Upper lobe of left lung (tissue), 6 donors: ENCODE measurements around the gene ATG2B. TPM values are rescaled to one million over a fixed set of nuclear protein-coding genes. Genes with fewer than 3 reads are reported as not detected.

ENCODE experiments used
- ATAC-seq, 2 donors: fragments of 200-7000 bp; cut with Tn5 transposase; one replicate each; pipeline ENCODE4 v1.9.1; 2022; ENCODE audit warnings: mild to moderate bottlenecking in 2 of 2, moderate library complexity in 2 of 2; ENCODE audit not compliant: low FRiP score in 2 of 2
- DNase-seq, 2 donors: peaks; one replicate each; pipeline ENCODE4 v3.0.0-alpha.2; 2019 to 2020
- H3K27ac ChIP-seq, 4 donors: fragments of 200-600 bp; sonication (generic); one replicate each; pipeline ENCODE4 v1.5.1; 2016 to 2019
- H3K27me3 ChIP-seq, 4 donors: fragments of 200-600 bp; sonication (generic); one replicate each; pipeline ENCODE4 v1.5.1; 2017 to 2019
- H3K36me3 ChIP-seq, 4 donors: fragments of 200-600 bp; sonication (generic); one replicate each; pipeline ENCODE4 v1.5.1; 2016 to 2019
- H3K4me1 ChIP-seq, 4 donors: fragments of 200-600 bp; sonication (generic); one replicate each; pipeline ENCODE4 v1.5.1; 2018 to 2019
- H3K4me3 ChIP-seq, 4 donors: fragments of 200-600 bp; sonication (generic); one replicate each; pipeline ENCODE4 v1.5.1; 2017 to 2019; ENCODE audit warnings: mild to moderate bottlenecking in 2 of 4, moderate library complexity in 1 of 4
- H3K9me3 ChIP-seq, 4 donors: fragments of 200-600 bp; sonication (generic); one replicate each; pipeline ENCODE4 v1.5.1; 2018 to 2019
- CTCF ChIP-seq, 6 experiments: fragments of 450-650 bp in 4 of 6; fragments of 200-600 bp in 2 of 6; sonication (generic) in 2 of 6; IDR thresholded peaks; one replicate each; pipeline ENCODE4 v1.5.1; 2016 to 2019; ENCODE audit warnings: antibody characterized with exemption in 6 of 6
- EP300 ChIP-seq, 4 donors: sonication (generic); formaldehyde crosslinking; IDR thresholded peaks; one replicate each; pipeline ENCODE4 v1.5.1; 2017; ENCODE audit warnings: antibody characterized with exemption in 4 of 4, control low read depth in 2 of 4
- POLR2A ChIP-seq, 4 donors: fragments of 450-650 bp; IDR thresholded peaks; one replicate each; pipeline ENCODE4 v1.5.1; 2016 to 2017; ENCODE audit warnings: antibody characterized with exemption in 4 of 4, mild to moderate bottlenecking in 2 of 4
- POLR2AphosphoS5 ChIP-seq, 2 donors: sonication (generic); formaldehyde crosslinking; IDR thresholded peaks; one replicate each; pipeline ENCODE4 v1.5.1; 2017; ENCODE audit warnings: antibody characterized with exemption in 2 of 2
- WGBS, 2 donors: methylation state at CpG; one replicate each; pipeline ENCODE4 v1.1.5; 2017 to 2018; 5-methylcytosine and 5-hydroxymethylcytosine counted together
- total RNA-seq, 6 donors: library from RNA; depleted of rRNA in 4 of 6; stranded (reverse); fragments of >200 nt in 4 of 6; gene quantifications; one replicate each; pipeline versions ENCODE4 v1.1.0 to v1.2.1, GENCODE V29; 2016 to 2021
- donor health status: DM: no; HTN: no; CAD: no; lungs with moderate emphysema.
- donor health status: DM: no; HTN: yes; CAD: no; lungs with severe emphysema.

The ATG2B gene
- total RNA-seq, 6 donors from 2014 or later, result 18.1 to 79.6 (median 20.0) TPM

DNA sequence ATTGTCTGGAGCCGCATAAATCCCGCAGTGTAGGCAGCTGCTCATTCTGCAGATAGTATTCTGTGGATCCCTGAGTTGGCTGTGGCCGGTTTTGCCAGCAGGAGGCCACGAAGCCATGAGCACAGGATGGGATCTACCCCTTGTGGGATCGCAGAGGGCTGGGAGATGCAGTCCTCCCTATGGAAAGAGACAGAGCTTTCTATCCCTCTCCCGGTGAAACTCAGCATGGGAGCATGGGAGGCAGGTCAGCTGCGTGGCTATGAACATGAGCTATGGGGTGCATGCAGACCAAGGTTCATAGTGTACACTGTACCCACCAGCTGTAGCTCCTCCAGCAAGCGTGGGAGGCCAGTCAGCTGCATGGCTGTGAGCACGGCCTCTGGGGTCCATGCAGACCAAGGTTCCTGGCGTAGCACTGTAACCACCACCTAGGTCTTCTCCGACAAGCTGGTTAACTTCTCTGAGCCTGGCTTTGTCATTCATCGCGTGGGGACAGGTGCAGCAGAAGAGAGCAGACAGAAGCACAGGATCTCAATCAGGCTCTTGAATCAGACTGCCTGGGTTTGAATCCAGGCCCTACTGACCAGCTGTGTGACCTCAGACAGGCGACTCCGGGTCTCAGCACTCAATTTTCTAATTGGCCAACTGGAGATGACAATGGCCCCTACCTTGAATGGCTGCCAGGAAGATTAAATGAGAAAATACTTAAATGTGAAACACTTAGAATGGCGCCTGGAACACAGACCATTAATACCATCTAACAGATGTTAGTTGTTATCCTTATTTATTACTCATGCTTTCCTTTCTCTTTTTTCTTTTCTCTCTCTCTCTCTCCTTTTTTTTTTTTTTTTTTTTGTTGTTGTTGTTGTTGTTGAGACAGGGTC is 101.1 kb downstream of the ATG2B start:
- Histone ChIP-seq H3K36me3 (no peaks in the 10 kb centered on the region), H3K4me3 (no peak overlapping the region), H3K27ac (no peak overlapping the region), H3K27me3 (no peaks in the 10 kb centered on the region), H3K9me3 (no peaks in the 10 kb centered on the region), H3K4me1 (peaks cover 0 to 12% (median 3%) of the 10 kb centered on the region in 4 donors)
- ATAC-seq (peak in 1 of 2 donors; percentile 13), DNase-seq (no peak)
- 76 to 87% methylated on average over 7 to 16 of the region's 16 CpGs for WGBS, 2 donors
- TF ChIP-seq EP300 (IDR thresholded peaks at IDR 0.05), result no peak
- no peak for TF ChIP-seq CTCF (IDR thresholded peaks at IDR 0.05)

GRCh38 chr14:96261053-96261452 is 102.1 kb downstream of the ATG2B start:
- WGBS, 2 donors, result 48 to 49% methylated on average over 5 of the region's 5 CpGs
- Histone ChIP-seq H3K27ac (no peak overlapping the region), H3K4me3 (no peak overlapping the region), H3K36me3 (no peaks in the 10 kb centered on the region), H3K27me3 (no peaks in the 10 kb centered on the region), H3K9me3 (no peaks in the 10 kb centered on the region), H3K4me1 (peaks cover 0 to 12% (median 3%) of the 10 kb centered on the region in 4 donors)
- TF ChIP-seq POLR2AphosphoS5 (IDR thresholded peaks at IDR 0.05) (no peak), CTCF (IDR thresholded peaks at IDR 0.05) (no peak), POLR2A (IDR thresholded peaks at IDR 0.05) (no peak), EP300 (IDR thresholded peaks at IDR 0.05) (no peak)
- ATAC-seq, result no peak
- DNase-seq, result no peak

DNA sequence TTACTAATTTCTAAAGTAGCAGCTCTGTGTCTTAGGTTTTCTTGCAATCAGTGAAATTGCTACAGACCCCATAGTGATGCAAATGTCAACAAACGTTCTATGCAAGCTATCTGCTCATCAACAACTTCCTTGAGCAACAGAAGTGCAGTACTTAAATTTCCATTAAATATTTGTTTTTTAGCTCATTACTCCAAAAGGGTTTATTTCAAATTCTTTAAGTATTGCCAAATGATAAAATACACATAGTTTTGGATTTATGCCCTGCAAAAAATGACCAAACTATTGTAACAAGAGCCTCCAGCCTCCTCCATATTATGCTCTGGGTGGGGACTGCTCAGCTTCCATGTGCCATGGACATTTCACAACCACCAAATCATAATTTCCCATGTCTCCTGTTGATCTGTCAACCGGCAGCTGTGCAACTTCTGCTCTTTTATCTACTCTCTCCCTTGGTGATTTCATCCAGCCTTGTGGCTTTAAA is 102.8 kb downstream of the ATG2B start:
- no peak overlapping the region for H3K4me3 ChIP-seq
- no peaks in the 10 kb centered on the region for H3K36me3 ChIP-seq
- no peak overlapping the region for H3K27ac ChIP-seq
- DNase-seq (no peak), ATAC-seq (peak; percentile 53 to 54)
- WGBS, 2 donors, result 33 to 36% methylated on average over 2 of the region's 2 CpGs
- H3K4me1 ChIP-seq, result peaks cover 0 to 12% (median 3%) of the 10 kb centered on the region in 4 donors
- no peaks in the 10 kb centered on the region for H3K27me3 ChIP-seq
- no peaks in the 10 kb centered on the region for H3K9me3 ChIP-seq
- TF ChIP-seq POLR2A (IDR thresholded peaks at IDR 0.05) (no peak), EP300 (IDR thresholded peaks at IDR 0.05) (no peak), CTCF (IDR thresholded peaks at IDR 0.05) (no peak), POLR2AphosphoS5 (IDR thresholded peaks at IDR 0.05) (no peak)

DNA sequence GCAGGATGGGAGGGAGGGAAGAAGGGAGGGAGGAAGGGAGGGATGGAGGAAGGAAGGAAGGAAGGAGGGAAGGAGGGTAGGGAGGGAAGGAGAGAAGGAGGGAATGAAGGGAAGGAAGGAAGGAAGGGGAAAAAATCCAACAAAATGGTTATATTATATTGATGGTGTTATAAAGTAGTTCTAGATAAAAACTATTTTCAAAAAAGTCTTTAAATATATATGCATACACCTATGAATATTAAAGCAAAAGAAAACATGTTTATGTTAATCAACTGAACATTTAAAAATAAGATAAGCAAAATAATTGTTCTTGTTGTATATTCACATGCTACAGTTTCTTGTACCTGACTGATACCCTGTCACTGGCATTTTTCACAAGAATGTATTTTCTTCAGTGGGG is 105.2 kb downstream of the ATG2B start:
- Histone ChIP-seq H3K9me3 (no peaks in the 10 kb centered on the region), H3K4me3 (no peak overlapping the region), H3K4me1 (peaks cover 0 to 12% (median 3%) of the 10 kb centered on the region in 4 donors), H3K27me3 (no peaks in the 10 kb centered on the region), H3K36me3 (no peaks in the 10 kb centered on the region), H3K27ac (no peak overlapping the region)
- TF ChIP-seq CTCF (IDR thresholded peaks at IDR 0.05) (no peak), POLR2A (IDR thresholded peaks at IDR 0.05) (no peak), EP300 (IDR thresholded peaks at IDR 0.05) (no peak), POLR2AphosphoS5 (IDR thresholded peaks at IDR 0.05) (no peak)
- DNase-seq, result no peak
- ATAC-seq, result no peak
